HG03139 (cell line): ENCODE data around the gene SOS2.
"Not testable (repeated sequence)": the region's sequence is repeated elsewhere in the genome, so short reads cannot be mapped to it uniquely, and the experiment has no call there.

Source experiments
- ATAC-seq: cut with Tn5 transposase; IDR thresholded peaks from one replicate; pipeline ENCODE4 v1.9.1; 2021; ENCODE audit not compliant: unreplicated experiment

Gene SOS2

GRCh38 chr14:50228313-50228712, 3.1 kb downstream of the SOS2 start:
- ATAC-seq: no peak

- no peak for ATAC-seq
Observed at GRCh38 chr14:50225974-50226297, 5.4 kb downstream of the SOS2 start.

GRCh38 chr14:50225067-50225973, 6.1 kb downstream of the SOS2 start:
- no peak for ATAC-seq

- no peak for ATAC-seq
Observed at GRCh38 chr14:50222055-50222613, 9.2 kb downstream of the SOS2 start.

GRCh38 chr14:50218501-50218900, 12.9 kb downstream of the SOS2 start:
- ATAC-seq: no peak

- no peak for ATAC-seq
Observed at GRCh38 chr14:50215416-50215815, 16.0 kb downstream of the SOS2 start.

- ATAC-seq: no peak
Observed at GRCh38 chr14:50213795-50214194, 17.6 kb downstream of the SOS2 start.

GRCh38 chr14:50212726-50213125, 18.7 kb downstream of the SOS2 start:
- ATAC-seq: no peak

GRCh38 chr14:50210074-50210473, 21.3 kb downstream of the SOS2 start:
- no peak for ATAC-seq

GRCh38 chr14:50198499-50198898, 32.9 kb downstream of the SOS2 start:
- no peak for ATAC-seq

GRCh38 chr14:50191499-50191898, 39.9 kb downstream of the SOS2 start:
- no peak for ATAC-seq

- ATAC-seq: no peak
Observed at GRCh38 chr14:50186107-50186506, 45.3 kb downstream of the SOS2 start.

- no peak for ATAC-seq
Observed at GRCh38 chr14:50173891-50174290, 57.5 kb downstream of the SOS2 start.

- ATAC-seq: no peak
Observed at GRCh38 chr14:50171895-50172294, 59.5 kb downstream of the SOS2 start.

- not testable (repeated sequence) for ATAC-seq
Observed at GRCh38 chr14:50167381-50167780, 64.0 kb downstream of the SOS2 start.

- no peak for ATAC-seq
Observed at GRCh38 chr14:50156111-50156510, 75.3 kb downstream of the SOS2 start.

- ATAC-seq: no peak
Observed at GRCh38 chr14:50148799-50149198, 82.6 kb downstream of the SOS2 start.

GRCh38 chr14:50139192-50139591, 92.2 kb downstream of the SOS2 start:
- no peak for ATAC-seq

- no peak for ATAC-seq
Observed at GRCh38 chr14:50127802-50128201, 103.6 kb downstream of the SOS2 start.

GRCh38 chr14:50123062-50123461, 108.3 kb downstream of the SOS2 start:
- no peak for ATAC-seq

- ATAC-seq: no peak
Observed at GRCh38 chr14:50122291-50122690, 109.1 kb downstream of the SOS2 start.

- no peak for ATAC-seq
Observed at GRCh38 chr14:50121486-50121885, 109.9 kb downstream of the SOS2 start.

- no peak for ATAC-seq
Observed at GRCh38 chr14:50117456-50117855, 113.9 kb downstream of the SOS2 start.
